Panc1 (cell line): ENCODE data around the gene TNFRSF17.

Experiments used
- CTCF ChIP-seq: fragments of 450-650 bp; IDR thresholded peaks from 2 replicates; pipeline ENCODE4 v1.5.1; 2017; ENCODE audit warnings: mild to moderate bottlenecking
- POLR2AphosphoS5 ChIP-seq: IDR thresholded peaks from 2 replicates; pipeline ENCODE4 v1.6.1; 2012; ENCODE audit warnings: mild to moderate bottlenecking, low read depth, low read length, moderate library complexity
- REST ChIP-seq, 2 experiments: IDR thresholded peaks; 2 replicates each; pipeline ENCODE4 v1.6.1; 2011 to 2012; ENCODE audit warnings: low read depth in 2 of 2, control low read depth in 1 of 2, low read length in 1 of 2, mild to moderate bottlenecking in 1 of 2, moderate library complexity in 1 of 2; ENCODE audit not compliant: insufficient read depth in 1 of 2
- SIN3A ChIP-seq: IDR thresholded peaks from 2 replicates; pipeline ENCODE4 v1.6.1; 2012; ENCODE audit warnings: low read depth, mild to moderate bottlenecking, low read length, moderate library complexity, borderline replicate concordance; ENCODE audit not compliant: insufficient read depth
- TCF7L2 ChIP-seq: IDR thresholded peaks from 2 replicates; pipeline ENCODE4 v1.6.1; 2011; ENCODE audit warnings: mild to moderate bottlenecking, low read depth, low read length, inconsistent platforms

DNA sequence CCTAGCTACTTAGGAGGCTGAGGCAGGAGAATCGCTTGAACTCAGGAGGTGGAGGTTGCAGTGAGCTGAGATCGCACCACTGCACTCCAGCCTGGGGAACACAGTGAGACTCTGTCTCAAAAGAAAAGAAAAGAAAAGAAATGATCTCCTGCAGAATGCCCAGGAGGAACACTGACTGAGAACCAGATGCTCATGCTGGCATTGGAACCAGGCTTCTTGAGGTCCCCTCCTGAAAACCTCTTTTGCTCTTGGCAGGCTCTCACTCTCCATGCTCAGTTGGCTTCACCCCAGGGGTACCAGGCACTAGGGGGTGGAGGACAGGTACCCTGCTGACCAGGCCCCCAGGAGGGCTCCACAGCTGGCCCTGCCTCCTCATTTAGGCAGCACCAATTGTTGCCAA is 8.5 kb upstream of the TNFRSF17 start:
- no peak for TF ChIP-seq CTCF
- TF ChIP-seq TCF7L2, result no peak
- no peak for TF ChIP-seq POLR2AphosphoS5
- TF ChIP-seq REST (IDR thresholded peaks at IDR 0.05; ENCODE audit: insufficient read depth in 1 of 2, low read depth in 2 of 2, low read length in 1 of 2), result no peak
- TF ChIP-seq SIN3A, result no peak
